T1000 (cell line): ENCODE measurements around the gene VPS37C.
"Not testable (repeated sequence)": the region's sequence is repeated elsewhere in the genome, so short reads cannot be mapped to it uniquely, and the experiment has no call there.

ENCODE experiments used
- DNase-seq: peaks from one replicate; lab custom pipeline; 2025; ENCODE audit warnings: mixed read lengths; lab: John Stamatoyannopoulos, UW

Gene VPS37C

DNA sequence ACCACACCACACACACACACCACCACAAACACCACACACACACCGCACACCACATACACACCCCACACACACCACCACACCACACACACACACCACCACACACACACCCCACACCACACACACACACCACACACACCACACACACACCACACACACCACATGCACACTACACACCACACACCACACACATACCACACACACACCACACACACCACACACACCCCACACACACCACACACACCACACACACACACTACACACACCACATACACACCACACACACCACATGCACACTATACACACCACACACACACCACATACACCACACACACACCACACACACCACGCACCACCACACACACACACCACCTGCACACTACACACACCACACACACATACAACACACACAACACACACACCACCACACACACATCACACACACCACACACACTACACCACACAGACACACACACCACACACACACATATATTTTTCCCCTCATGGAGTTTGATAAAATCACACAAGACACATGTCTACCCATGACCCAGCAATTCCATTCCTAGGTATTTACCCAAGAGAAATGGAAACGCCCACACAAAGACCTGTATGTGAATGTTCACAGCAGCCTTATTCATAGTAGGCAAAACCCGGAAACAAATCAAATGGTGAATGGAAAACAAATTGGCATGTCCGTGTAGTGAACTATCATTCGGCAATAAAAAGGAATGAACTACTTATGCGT is 44.6 kb downstream of the VPS37C start:
- no peak for DNase-seq

DNA sequence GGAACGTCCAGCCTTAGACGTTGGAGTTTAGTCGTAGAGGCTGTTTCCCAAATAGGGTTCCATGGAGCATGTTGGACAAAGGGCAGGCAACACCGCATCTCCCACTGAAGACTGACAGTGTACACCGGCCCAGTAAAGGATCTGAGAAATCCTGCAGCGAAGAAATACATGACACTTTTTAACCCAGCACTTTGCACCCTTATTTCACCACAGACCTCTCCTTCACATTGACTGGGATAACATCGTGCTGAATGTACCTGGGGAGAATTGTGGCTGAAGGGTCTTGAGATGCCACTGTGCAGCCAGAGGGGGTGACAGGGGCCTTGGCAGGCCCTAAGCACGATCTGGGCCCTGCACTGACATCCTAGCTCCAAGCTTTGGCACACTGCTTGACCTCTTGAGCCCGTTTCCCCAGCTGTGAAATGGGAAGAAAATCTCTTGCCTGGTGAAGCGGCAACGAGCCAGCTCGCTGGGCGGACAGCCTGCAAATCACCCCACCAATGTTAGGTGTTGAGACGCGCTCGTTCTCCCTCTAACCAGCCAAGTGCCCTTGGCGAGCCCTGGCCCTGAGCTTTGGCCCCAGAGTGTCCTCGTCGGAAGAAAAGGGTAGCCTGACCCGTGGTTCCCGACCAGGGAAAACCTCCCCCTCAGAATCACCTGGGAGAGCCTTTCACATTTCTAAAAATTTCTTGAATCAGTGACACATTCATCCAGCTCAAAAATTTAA is 45.6 kb downstream of the VPS37C start:
- DNase-seq: no peak

DNA sequence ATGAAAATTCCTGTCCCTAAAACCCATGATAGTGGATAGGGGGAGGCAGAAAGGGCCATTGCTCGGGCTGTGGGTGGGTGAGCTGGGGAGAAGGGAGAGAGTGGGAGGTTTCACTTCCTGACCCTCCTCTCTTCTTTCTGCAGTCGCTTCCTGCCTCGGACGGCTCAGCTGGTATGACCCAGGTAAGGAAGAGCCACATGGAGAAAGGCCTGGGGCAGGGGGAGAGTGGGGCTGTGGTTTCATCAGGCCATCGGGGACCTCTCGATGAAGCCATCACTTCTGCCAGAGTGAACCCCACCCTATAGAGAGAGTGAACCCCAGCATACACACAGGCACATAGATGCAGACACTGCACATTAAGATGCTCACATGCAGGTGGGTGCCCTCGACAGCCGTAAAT is 46.3 kb downstream of the VPS37C start:
- DNase-seq: no peak

DNA sequence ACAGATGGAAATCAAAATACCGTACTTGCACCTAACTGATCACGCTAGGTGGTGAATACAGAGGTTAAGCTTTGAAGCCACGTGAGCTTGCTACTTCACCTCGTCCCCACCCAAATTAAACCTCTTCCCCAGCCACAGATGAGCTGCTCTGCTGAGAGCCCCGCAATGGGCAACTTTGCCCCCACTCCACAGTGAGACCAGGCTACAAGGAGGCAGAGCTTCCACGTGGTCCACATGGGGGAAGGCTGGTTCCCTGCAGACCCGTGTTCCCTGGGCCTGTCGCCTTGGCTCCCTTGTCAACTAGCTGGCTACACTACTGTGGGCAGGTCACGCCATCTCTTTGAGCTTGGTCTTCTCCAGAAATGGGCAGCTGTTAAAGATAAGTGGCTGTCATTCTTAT is 48.0 kb downstream of the VPS37C start:
- DNase-seq: no peak

DNA sequence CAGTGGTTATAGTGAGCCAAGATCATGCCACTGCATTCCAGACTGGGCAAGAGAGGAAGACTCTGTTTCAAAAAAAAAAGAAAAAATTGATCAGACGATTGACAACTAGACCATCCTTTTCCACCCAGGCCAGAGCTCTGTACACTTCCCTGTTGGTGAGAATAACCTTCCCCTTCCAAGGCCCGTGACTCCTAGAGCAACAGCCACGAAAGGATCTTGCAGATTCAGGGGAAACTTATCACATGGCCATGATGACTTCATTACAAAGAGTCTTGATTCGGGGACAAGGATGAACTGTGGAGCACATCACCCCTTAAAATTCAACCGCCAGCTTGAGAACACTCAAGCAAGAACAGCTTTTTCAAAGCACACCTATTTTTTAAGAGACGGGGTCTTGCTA is 48.7 kb downstream of the VPS37C start:
- no peak for DNase-seq

DNA sequence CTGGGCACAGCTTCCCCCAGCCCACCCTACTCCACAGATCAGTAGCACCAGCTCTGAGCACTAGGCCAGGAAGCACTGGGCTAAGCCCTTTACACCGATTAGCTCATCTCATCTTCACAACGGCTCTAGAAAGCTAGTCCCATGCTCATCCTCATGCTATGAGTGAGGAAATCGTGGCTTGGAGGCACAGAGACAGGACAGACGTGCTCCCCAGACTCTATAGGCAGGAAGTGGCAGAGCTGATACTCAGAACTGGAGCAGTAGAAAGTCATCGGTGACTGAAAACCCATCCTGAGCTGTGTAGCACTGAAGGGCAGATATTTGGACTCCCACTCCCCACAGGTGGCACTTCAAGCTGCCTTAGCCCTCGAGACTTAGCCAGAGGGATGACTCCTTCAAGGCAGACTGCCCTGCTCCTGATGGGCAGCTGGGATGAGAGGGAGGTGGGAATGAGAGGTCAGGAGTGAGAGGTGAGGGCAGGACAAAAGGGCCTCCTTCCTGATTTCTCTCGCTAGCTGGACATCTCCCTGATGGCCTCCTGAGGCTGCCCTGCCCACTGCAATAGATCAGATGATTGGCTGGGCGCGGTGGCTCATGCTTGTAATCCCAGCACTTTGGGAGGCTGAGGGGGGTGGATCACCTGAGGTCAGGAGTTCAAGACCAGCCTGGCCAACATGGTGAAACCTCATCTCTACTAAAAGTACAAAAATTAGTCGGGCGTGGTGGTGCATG is 49.3 kb downstream of the VPS37C start:
- no peak for DNase-seq

DNA sequence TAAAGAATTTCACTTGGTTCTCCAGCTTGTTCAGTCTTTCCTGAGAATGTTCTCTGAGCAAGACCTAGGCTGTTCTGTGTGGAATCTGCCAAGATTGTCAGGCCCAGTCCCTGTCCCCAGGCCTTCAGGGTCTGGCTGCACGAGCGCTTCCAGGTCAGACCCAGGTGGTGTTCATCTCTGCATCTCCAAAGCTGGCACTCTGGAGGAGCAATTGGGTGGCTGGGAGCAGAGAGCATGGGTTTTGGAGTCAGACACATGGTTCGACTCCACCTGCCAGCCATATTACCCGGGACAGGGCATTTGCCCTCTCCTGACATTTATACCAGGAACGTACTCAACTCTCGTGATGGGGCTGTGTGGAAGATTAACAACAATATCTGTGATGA is 50.2 kb downstream of the VPS37C start:
- DNase-seq: no peak

DNA sequence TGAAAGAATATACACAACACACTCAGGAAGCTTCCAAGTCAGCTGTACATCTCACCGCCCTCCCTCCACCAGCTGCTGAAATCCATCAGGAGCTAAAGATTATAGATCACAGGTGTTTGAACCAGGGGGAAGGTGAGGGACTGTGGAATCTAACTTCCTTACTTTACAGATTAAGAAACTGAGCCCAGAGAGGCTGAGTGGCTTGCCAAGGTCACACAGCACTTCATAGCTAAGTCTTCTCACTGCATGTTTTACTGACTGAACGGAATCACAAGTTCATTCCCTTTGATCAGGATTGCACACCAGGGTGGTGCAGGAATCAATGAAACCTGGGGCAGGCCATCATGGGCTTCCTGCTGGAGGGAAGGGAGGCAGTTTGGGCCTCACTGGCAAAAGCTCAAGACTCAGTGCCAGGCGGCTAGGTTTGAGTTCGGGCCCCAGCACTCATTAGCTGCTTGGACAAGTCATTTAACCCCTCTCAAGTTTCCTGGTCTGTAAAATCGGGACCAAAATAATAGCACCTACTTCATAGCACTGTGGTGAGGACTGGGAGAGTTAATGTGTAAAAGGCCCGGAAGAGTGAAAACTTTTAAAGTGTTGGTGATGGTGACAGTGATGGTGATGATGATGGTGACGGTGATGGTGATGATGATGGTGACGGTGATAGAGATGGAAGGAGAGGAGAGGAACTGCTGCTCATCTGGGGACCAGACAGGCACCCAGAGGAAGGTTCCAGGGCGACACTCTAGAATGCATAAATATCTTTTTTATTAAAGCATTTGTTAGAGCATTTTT is 50.8 kb downstream of the VPS37C start:
- no peak for DNase-seq

DNA sequence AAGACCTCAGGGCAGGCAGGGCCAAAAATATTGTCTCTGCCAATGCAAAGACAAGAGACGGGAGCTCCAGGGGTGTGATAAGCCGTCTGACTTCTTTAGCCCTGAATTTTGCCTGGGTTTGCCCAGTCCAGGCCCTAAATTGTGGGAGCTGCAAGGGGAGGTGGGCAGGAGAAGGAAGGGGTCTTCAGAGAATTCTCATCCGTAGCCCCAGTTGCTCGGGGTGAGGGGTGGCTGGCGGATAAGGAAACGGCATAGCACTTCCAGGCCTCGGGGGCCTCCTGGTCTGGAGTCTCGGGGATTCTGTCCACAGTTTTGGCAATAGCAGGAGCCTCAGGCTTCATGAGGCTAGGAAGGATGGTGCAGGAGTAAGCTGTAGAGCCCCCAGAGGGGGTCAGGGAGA is 51.6 kb downstream of the VPS37C start:
- DNase-seq: no peak

DNA sequence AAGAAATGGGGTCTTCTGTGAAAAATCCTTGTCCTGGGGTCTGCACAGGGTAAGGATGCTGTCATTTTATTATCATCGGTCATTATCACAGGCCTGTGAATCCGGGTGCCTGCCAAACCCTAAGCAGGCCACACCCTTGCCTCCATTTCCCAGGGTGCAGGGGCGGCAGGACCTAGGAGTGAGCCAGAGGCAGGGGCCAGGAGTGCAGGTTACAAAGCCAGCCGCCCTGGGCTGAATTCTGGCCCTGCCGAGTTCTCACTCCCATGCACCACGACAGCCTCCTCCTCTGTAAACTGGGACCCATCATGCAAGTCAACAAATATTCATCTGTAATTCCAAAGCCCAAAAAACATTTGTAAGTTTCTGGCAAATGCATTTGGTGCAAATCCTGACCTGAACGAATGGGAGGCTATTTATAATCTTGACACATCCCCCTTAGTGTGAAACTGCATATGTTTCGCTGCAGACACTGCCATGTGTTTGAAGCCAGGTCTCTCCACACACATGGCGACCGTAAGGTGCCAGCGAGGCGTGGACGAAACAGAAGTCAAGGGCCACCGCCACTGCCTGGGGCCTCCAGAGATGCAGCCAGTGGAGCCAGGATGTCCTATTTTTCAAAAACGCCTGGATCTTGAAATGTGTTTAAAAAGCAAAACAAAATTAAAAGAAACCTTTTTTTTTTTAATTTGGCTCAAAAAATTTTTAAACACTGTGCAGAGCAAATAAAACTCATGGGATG is 52.2 kb downstream of the VPS37C start:
- DNase-seq: no peak

DNA sequence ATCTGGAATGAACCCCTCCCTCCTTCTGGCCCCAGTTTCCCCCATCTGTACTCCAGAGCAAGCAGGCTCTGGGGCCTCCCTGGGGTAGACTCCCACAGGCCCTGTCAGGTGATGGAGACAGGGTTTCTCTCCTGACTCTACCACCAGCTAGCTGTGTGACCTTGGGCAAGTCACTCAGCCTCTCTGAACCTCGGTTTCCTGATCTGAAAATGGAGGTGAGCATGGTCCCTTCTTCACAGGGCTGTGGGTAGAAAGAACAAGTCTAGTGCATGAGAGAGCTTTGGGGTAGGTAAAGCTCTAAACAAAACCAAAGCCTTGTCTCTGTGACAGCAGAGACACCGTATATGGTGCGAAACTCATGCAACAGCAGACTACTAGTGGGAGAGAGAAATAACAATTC is 53.3 kb downstream of the VPS37C start:
- no peak for DNase-seq

DNA sequence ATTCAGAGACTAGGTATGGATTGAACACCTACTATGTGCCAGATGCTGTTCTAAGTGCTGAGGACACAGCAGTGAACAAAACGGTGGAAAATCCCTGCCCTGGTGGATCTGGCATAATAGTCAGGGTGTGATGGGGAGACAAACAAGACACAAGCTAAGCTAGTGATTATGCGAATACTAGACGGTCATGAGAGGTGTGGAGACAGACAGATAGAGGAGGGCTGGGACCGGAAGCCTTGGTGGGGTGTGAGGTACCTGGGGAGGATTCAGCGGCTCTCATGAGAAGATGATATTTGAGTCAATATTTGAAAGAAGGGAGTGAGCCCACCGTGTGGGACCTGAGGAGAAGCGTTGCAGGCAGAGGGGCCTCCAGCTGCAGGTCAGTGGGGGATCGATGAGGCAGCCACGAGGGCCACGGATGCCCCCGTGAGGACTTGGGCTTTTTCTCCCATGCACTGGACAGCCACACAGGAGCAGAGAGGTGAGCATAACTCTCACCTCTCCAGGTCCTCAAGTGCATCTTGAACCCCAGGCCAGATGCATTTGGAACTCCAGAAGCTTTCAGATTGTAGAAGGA is 54.2 kb downstream of the VPS37C start:
- DNase-seq: no peak

DNA sequence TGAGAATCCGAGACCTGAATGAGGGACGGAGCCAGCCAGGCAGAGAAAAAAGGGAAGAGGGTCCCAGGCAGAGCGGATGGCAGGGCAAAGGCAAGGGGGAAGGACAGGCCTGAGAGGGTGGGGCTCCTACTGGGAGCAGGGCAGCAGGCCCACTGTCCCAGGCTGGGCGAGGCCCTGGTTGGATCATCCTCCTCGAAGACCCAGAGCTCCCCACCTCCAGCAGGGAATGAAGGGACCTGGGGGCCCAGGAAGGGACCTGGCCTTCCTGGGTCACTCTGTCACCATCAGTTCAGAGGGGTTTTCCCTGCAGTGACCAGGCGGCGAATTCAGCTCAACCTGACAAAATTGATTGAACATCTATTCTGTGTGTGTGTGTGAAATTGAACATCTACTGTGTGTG is 54.9 kb downstream of the VPS37C start:
- no peak for DNase-seq

DNA sequence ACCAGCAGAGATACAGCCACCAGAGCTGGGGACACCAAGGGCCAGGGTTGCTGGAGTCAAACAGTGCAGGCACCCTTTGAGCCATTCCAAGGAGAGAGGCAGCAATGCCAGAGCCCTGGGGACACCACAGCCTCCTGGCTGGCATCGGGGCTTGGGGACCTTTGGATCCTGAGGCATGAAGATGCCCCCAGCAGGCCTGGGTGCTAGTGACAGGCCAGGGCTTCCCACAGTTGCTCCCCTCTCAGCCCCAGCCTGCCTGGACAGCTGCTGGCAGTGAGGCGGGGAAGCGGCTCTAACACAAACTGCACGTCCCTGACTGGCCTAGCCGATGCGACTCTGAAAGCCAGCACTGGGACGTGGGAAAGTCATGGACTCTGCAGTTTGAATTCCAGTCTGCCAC is 56.3 kb downstream of the VPS37C start:
- DNase-seq: no peak

DNA sequence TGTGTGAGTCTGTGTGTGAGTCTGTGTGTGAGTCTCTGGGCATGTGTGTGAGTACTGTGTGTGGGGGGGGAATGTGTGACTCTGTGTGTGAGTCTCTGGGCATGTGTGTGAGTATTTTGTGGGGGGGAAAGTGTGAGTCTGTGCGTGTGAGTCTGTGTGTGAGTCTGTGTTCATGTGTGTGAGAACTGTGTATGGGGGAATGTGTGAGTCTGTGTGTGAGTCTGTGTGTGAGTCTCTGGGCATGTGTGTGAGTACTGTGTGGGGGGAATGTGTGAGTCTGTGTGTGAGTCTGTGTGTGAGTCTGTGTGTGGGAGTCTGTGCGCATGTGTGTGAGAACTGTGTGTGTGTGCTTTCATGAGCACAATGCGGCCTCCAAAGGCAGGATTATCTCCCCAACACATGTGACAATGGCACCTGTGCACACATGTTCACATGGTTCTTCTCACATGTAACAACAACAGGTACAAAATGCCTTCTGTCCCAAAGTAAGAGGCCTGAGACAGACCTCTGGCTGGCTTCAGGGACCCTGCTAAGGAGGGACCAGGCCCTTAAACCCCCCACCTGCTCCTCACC is 57.3 kb downstream of the VPS37C start:
- no peak for DNase-seq

DNA sequence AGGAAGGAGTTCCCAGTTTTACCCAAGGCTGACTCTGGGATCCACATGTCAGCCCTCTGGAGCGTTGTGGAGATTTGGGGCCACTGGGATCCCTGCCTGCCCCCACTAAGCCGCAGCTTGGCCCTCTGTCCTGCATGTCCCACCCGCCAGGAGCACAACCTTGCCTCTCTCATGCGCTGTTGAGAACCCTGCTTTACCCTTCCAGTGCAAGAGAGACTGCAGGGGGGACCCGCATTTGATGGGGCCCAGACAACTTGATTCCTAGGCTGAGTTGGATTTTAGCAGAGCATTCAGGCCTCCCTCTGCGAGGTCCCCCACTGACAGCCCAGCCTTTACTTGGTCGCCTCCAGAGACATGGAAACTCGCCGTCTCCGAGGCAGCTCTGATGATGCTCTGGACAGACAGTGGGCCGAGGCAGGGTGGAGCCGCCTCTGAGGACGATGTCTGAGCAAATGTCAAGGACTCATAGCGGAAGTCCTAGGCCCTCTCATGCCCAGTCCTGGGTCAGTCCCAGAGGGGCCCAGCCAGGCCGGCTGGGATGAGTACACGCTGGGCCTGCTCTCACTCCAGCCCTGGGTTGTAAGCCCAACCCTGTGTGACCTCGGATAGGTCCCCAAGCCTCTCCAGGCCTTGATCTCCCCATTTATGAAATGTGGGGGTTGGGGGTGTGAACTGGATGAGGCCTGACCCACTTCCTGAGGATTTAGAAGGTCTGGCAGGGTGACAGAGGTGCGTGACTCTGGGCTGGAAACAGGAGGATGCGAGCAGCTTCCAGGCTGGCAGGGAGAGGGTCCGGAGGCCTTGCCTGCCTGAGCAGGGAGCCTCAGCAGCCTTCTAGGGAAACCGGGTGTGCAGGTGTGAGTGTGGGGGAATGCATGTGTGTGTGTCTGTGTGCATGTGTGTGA is 58.3 kb downstream of the VPS37C start:
- no peak for DNase-seq

DNA sequence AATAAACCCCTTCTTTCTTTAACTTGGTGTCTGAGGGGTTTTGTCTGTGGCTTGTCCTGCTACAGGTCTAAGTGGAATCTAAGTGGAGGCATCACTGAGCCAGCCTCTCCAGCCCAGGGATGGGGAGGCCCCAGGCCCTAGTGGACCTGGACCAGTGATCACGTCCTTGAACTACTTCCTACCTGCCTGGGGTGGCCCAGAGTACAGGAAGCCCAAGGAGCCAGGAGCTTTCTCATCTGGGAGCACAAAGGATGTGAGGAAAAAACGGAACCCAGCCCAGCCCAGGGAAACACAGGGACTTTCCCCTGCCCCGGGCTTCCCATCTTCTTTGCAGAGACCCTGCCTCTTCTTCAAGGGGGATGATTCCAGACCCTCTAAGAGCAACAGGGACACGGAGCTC is 62.4 kb downstream of the VPS37C start:
- no peak for DNase-seq

DNA sequence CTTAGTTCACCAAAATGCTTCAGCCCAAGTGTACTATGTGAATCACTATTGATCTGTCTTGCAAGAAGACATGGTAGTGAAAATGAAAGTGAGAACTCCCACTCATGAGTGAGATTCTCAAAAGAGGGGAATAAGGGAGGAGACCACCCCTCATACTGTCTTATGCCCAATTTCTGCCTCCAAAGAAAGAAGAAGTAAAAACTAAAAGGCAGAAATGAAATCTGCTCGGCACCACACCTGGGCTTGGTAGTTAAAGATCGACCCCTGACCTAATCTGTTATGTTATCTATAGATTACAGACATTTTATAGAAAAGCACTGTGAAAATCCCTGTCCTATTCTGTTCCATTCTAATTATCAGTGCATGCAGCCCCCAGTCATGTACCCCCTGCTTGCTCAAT is 63.0 kb downstream of the VPS37C start:
- DNase-seq: not testable (repeated sequence)

DNA sequence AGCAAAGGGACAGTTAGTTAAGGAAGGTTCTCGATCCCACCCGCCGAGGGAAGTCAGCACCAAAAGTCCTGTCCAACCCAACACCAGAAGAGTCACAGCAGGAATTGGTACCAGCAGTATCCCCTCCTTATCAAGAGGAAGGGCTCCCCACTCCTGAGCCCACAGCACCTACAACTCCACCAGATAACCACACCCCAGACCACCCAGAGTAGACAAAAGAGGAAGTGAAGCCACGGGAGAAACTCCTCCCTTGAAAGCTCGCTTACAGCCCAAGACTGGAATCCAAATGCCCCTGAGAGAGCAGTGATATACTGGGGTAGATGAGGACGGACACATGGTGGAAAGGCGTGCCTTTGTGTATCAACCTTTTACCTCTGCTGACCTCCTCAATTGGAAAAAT is 66.2 kb downstream of the VPS37C start:
- no peak for DNase-seq

DNA sequence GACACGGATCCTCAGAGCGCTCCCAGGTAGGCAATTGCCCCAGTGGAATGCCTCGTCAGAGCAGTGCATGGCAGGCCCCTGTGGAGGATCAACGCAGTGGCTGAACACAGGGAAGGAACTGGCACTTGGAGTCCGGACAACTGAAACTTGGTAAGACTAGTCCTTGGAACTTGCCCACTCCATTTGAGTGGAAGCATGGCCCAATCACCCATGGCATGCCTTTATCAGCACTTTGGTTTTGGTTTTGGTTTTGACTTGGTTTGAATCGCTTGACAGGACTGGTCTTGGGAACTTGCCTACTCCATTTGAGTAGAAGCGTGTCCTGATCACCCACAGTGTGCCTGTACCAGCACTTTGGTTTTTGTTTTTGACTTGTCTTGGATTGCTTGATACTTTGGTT is 67.1 kb downstream of the VPS37C start:
- not testable (repeated sequence) for DNase-seq
